GM12801 (cell line): ENCODE data around the gene SGCG.

Experiments
- TF ChIP-seq, protein P1 (sequence below): IDR thresholded peaks from one replicate; pipeline ENCODE4 v1.5.1; 2011; ENCODE audit warnings: control low read depth; ENCODE audit not compliant: insufficient read length; ENCODE audit errors: extremely low read depth

SGCG gene, protein sequence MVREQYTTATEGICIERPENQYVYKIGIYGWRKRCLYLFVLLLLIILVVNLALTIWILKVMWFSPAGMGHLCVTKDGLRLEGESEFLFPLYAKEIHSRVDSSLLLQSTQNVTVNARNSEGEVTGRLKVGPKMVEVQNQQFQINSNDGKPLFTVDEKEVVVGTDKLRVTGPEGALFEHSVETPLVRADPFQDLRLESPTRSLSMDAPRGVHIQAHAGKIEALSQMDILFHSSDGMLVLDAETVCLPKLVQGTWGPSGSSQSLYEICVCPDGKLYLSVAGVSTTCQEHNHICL

DNA sequence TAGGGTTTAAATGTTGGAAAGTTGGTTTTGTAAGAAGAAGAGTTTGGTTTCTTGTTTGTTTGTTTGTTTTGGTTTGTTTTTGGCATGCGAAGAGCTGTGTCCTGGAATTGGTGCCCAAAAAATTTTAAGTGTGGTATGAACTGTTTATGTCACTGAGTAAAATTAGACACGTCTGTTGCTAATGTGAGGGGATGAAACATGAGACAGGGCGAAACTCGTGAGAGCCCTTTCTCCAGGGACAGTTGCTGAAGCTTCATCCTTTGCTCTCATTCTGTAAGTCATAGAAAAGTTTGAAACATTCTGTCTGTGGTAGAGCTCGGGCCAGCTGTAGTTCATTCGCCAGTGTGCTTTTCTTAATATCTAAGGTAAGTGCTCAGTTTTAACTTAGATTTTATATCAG is at the start of gene SGCG:
Gene SGCG (plus strand): TSS at position 269 of the 400 bp plus-strand sequence. CDS start 22,716 bp downstream, outside the sequence.
- TF ChIP-seq, protein P1, sequence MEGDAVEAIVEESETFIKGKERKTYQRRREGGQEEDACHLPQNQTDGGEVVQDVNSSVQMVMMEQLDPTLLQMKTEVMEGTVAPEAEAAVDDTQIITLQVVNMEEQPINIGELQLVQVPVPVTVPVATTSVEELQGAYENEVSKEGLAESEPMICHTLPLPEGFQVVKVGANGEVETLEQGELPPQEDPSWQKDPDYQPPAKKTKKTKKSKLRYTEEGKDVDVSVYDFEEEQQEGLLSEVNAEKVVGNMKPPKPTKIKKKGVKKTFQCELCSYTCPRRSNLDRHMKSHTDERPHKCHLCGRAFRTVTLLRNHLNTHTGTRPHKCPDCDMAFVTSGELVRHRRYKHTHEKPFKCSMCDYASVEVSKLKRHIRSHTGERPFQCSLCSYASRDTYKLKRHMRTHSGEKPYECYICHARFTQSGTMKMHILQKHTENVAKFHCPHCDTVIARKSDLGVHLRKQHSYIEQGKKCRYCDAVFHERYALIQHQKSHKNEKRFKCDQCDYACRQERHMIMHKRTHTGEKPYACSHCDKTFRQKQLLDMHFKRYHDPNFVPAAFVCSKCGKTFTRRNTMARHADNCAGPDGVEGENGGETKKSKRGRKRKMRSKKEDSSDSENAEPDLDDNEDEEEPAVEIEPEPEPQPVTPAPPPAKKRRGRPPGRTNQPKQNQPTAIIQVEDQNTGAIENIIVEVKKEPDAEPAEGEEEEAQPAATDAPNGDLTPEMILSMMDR = no peak

DNA sequence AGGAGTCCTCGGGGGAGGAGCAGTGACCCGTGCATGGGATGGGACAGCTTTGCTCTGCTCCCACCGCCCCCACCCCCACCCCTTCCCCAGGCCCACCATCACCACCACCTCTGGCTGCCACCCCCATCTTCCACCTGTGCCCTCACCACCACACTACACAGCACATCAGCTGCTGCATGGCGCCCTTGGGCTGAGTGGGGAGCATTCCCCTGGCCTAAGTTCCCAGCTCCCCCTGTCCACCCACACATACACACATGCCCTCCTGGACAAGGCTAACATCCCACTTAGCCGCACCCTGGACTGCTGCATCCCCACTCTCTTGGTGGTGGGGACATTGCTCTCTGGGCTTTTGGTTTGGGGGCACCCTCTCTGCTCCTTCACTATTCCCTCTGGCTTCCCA is 46.2 kb upstream of the SGCG start:
- TF ChIP-seq, protein P1 = no peak

DNA sequence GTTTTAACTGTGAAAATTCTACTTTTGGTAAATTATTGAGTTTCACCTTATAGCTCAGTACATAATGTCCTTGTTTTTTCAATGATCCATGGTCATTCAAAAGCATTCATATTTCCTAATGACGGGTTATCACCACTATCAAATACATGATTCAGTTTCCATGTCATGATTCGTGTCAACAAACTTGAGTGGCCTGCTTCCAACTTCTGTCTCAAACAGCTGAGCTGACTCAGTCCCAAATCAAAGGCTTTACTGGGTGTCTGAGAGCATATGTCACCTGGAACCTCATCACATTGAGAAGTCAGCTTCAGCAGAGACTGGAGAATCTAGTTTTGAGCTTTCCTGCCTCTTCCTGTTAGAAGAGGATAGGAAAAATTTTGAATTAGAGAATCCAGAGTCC is 40.3 kb upstream of the SGCG start:
- TF ChIP-seq, protein P1 = no peak

DNA sequence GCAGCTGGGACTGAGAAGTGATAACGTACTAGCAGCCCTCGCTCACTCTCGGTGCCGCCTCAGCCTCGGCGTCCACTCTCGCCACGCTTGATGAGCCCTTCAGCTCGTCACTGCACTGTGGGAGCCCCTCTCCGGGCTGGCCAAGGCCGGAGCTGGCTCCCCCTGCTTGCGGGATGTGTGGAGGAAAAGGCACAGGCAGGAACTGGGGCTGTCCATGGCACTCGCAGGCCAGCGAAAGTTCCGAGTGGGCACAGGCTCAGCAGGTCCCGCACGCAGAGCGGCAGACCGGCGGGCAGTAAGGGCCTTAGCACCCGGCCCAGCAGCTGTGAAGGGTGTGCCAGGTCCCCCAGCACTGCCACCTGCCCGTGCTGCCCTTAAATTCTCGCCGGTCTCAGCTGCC is 38.8 kb upstream of the SGCG start:
- TF ChIP-seq, protein P1 = no peak

DNA sequence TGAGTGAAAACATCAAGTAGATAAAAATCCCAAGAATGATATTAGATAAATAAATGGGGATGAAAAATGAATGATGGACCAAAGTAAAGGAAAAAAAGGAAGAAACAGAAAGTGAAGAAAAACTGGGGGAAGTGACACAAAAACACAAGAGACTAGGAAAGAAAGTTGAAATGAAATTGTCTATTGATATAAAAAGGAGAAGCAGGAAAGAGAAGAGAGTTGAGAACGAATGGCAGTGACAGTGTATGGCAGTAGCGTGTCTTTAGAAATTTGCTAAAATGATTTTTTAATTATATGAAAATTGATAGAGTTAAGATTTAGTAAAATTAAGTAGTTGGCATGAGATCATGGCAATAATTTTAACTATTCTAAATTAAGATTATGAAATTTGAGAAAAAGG is 36.3 kb upstream of the SGCG start:
- TF ChIP-seq, protein P1 = no peak

DNA sequence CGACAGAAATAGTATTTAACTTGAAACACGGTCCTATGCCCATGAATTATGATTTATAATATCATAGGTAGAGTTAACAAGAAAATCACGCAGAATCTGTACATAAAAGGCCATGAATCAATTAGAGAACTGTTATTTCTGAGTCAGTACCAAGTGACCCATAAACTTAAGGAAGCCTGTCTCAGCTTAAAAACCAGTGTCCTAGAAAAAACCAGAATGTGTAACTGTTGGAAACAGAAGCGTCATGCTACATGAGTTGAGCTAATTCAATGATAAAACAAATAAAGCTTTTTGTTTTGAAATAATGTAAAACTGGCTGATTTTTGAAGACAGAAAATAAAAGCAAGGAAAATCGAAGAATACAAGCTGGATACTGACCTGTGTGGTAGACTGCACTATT is 34.8 kb upstream of the SGCG start:
- TF ChIP-seq, protein P1 = no peak

DNA sequence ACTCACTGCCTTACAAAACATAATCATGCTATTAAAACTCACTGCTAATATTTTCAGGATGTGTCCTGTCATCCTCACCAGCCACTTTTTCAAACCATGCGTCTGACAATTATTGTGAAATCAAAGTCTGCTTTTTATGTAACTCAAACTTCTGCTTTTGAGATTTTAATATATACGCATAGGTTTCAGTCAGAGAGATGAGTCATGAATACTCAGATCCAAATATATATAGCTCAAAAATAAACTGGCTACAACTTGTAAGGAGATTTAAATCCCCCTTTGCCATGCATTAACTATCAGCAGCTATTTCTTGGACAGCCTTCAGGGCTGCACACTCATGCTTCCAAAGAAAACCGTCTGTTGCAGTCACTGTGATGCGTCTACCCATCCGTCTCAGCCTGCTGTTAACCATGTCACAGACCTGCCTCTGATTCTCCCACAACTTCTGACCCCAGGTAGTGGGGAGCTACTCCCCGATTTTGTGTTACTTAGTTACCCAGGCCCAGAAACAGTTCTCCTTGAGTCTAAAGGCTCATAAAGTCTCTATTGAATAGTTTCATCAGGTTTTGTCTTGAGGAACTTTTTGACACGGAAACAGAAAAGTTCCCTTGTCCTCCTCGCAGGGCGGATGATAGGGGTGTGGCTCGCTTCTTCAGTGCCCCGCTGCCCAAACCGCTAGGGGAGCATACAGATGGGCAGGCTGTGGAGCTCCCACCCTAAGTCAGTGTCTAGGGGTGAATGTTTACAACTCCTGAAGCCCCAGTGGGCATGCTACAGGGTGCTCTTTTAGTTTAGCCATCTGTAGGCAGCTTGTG is 33.8 kb upstream of the SGCG start:
- TF ChIP-seq, protein P1 = no peak
